ENCODE data around the gene PRKCH. TPM values are rescaled to one million over a fixed set of nuclear protein-coding genes. Genes with fewer than 3 reads are reported as not detected.

Gene PRKCH
- polyA plus RNA-seq, 3 donors, result 3.6 to 6.2 (median 5.4) TPM

DNA sequence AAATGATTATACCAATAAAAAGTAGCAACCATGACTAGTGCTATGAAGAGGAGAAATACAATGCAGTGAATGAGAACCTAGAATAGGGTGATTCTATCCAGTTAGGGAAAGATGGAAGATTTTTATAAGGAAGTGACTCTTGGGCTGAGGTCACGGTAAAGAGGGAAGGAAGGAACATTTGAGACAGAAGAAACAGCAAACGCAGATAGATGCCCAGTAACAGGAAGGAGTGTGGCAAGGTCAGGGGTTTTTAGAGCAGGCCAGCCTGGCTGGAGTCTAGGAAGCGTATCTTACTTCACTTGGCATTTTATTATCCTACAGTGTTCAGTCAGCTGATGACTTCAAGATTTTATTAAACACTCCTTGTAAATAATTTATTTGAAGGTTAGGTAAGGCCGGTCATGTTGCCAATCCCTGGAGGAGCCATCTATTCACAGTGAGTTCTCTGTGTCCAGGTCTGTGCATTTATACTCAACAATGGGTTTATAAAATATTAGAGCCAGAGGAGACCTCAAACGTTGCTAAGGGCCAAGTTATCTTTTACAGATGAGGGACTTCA lies 170.6 kb downstream of the PRKCH start:
- no peak overlapping the region for H3K4me3 Mint-ChIP-seq
- H3K27ac ChIP-seq (ENCODE audit: low read depth in 1 of 2, low read length in 2 of 2), result peak overlapping the region in 1 of 2 donors; percentile 91
- DNase-seq, result peak; percentile 76 to 92 (median 88)
- peaks cover 0 to 6% of the 10 kb centered on the region in 2 donors for H3K36me3 ChIP-seq (replicated peaks in 1 of 2; ENCODE audit: control insufficient read depth in 1 of 2, insufficient read depth in 2 of 2, low read length in 2 of 2)
- no peak overlapping the region for H3K9ac ChIP-seq (ENCODE audit: insufficient read depth, low read length, poor library complexity, severe bottlenecking)
- WGBS (ENCODE audit: insufficient coverage), result 36% methylated on average over 2 of the region's 5 CpGs
- peak overlapping the region in 1 of 3 experiments; percentile 12 for H3K4me3 ChIP-seq (replicated peaks in 1 of 3; ENCODE audit: low read depth in 2 of 3, low read length in 3 of 3)
- no peaks in the 10 kb centered on the region for H4K20me1 ChIP-seq (ENCODE audit: insufficient read depth, low read length)
- H2AFZ ChIP-seq (ENCODE audit: insufficient read depth, low read depth, low read length, poor library complexity, severe bottlenecking), result no peak overlapping the region
- peaks cover 27 to 30% of the 10 kb centered on the region in 2 donors for H3K36me3 Mint-ChIP-seq
- no peak overlapping the region for H3K27ac Mint-ChIP-seq
- no peaks in the 10 kb centered on the region for H3K27me3 ChIP-seq (ENCODE audit: control insufficient read depth in 2 of 2, insufficient read depth in 2 of 2, low read length in 2 of 2)
- intact Hi-C loops (cut with micrococcal nuclease), result loop anchor here (5.0 kb wide), 1 partner anchor 35 kb away; no protein-coding TSS in a partner anchor
- peaks cover 0 to 2% (median 0%) of the 10 kb centered on the region in 3 donors for H3K27me3 Mint-ChIP-seq (ENCODE audit: low read depth in 3 of 3)
- H3K9me3 ChIP-seq (replicated peaks in 1 of 2; ENCODE audit: control insufficient read depth in 1 of 2, insufficient read depth in 1 of 2, low read length in 2 of 2), result no peaks in the 10 kb centered on the region
- H3K4me1 Mint-ChIP-seq, result no peaks in the 10 kb centered on the region
- no peaks in the 10 kb centered on the region for H3K79me2 ChIP-seq (ENCODE audit: insufficient read depth, low read length)
- peaks cover 44 to 46% of the 10 kb centered on the region in 2 donors for H3K4me1 ChIP-seq (ENCODE audit: control insufficient read depth in 1 of 2, insufficient read depth in 2 of 2, low read length in 2 of 2)
- H3K9me3 Mint-ChIP-seq, result no peaks in the 10 kb centered on the region
- H3K4me2 ChIP-seq (replicated peaks; ENCODE audit: extremely low read depth, low read length, poor library complexity, severe bottlenecking), result peak overlapping the region; percentile 6
- TF ChIP-seq, protein P1, sequence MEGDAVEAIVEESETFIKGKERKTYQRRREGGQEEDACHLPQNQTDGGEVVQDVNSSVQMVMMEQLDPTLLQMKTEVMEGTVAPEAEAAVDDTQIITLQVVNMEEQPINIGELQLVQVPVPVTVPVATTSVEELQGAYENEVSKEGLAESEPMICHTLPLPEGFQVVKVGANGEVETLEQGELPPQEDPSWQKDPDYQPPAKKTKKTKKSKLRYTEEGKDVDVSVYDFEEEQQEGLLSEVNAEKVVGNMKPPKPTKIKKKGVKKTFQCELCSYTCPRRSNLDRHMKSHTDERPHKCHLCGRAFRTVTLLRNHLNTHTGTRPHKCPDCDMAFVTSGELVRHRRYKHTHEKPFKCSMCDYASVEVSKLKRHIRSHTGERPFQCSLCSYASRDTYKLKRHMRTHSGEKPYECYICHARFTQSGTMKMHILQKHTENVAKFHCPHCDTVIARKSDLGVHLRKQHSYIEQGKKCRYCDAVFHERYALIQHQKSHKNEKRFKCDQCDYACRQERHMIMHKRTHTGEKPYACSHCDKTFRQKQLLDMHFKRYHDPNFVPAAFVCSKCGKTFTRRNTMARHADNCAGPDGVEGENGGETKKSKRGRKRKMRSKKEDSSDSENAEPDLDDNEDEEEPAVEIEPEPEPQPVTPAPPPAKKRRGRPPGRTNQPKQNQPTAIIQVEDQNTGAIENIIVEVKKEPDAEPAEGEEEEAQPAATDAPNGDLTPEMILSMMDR (IDR thresholded peaks at IDR 0.05), result no peak

DNA sequence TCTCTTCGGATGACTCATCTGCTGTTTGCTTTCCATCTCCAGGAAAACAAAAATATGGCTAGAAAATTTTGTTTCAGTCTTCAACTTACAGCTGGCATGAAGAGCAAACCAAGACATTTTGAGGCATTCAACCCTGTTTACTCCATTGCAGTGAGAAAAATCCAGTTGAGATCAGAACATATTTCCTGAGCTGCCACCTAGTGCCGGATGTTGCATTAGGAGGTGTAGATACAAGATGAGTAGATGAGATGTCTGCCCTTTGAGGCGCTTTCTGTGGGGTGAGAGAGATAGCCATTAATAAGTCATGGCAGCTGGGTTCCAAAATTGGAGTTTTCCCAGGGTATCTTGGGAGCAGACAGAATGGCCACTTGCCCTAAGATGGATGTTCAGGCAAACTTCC lies 171.1 kb downstream of the PRKCH start:
- H3K4me1 ChIP-seq (ENCODE audit: control insufficient read depth in 1 of 2, insufficient read depth in 2 of 2, low read length in 2 of 2), result peaks cover 44 to 46% of the 10 kb centered on the region in 2 donors
- H3K9me3 ChIP-seq (replicated peaks in 1 of 2; ENCODE audit: control insufficient read depth in 1 of 2, insufficient read depth in 1 of 2, low read length in 2 of 2), result no peaks in the 10 kb centered on the region
- H3K27me3 Mint-ChIP-seq (ENCODE audit: low read depth in 3 of 3), result no peaks in the 10 kb centered on the region
- H3K4me3 Mint-ChIP-seq, result no peak overlapping the region
- H3K79me2 ChIP-seq (ENCODE audit: insufficient read depth, low read length), result no peaks in the 10 kb centered on the region
- WGBS (ENCODE audit: insufficient coverage), result 80% methylated on average over 3 of the region's 3 CpGs
- H3K9ac ChIP-seq (ENCODE audit: insufficient read depth, low read length, poor library complexity, severe bottlenecking), result no peak overlapping the region
- peaks cover 0 to under 1% of the 10 kb centered on the region in 2 donors for H3K36me3 ChIP-seq (replicated peaks in 1 of 2; ENCODE audit: control insufficient read depth in 1 of 2, insufficient read depth in 2 of 2, low read length in 2 of 2)
- no peaks in the 10 kb centered on the region for H4K20me1 ChIP-seq (ENCODE audit: insufficient read depth, low read length)
- H3K27ac Mint-ChIP-seq, result no peak overlapping the region
- peak overlapping the region; percentile 6 for H3K4me2 ChIP-seq (replicated peaks; ENCODE audit: extremely low read depth, low read length, poor library complexity, severe bottlenecking)
- H3K27me3 ChIP-seq (ENCODE audit: control insufficient read depth in 2 of 2, insufficient read depth in 2 of 2, low read length in 2 of 2), result no peaks in the 10 kb centered on the region
- peaks cover 27 to 30% of the 10 kb centered on the region in 2 donors for H3K36me3 Mint-ChIP-seq
- no peak overlapping the region for H3K4me3 ChIP-seq (replicated peaks in 1 of 3; ENCODE audit: low read depth in 2 of 3, low read length in 3 of 3)
- no peaks in the 10 kb centered on the region for H3K9me3 Mint-ChIP-seq
- TF ChIP-seq, protein P1 (IDR thresholded peaks at IDR 0.05), result no peak
- no peaks in the 10 kb centered on the region for H3K4me1 Mint-ChIP-seq
- DNase-seq, result peak in 2 of 3 donors; percentile 26 to 32
- intact Hi-C loops (cut with micrococcal nuclease), result loop anchor here (5.0 kb wide), 1 partner anchor 35 kb away; no protein-coding TSS in a partner anchor
- H3K27ac ChIP-seq (ENCODE audit: low read depth in 1 of 2, low read length in 2 of 2), result peak overlapping the region in 1 of 2 donors; percentile 91
- H2AFZ ChIP-seq (ENCODE audit: insufficient read depth, low read depth, low read length, poor library complexity, severe bottlenecking), result no peak overlapping the region

Data from CD14-positive monocyte (primary cell).